ENCODE results near the gene NDUFAF2.
"Not testable (repeated sequence)": the region's sequence is repeated elsewhere in the genome, so short reads cannot be mapped to it uniquely, and the experiment has no call there.

Gene NDUFAF2

GRCh38 chr5:60944904-60945812 is at the start of gene NDUFAF2, which contains the start of gene ERCC8:
TSS of gene NDUFAF2 (plus strand) at chr5:60945205. CDS start at chr5:60945256, 51 bp downstream.
TSS of gene ERCC8 (minus strand) at chr5:60945070. CDS start at chr5:60945008, 62 bp downstream.
- peak; percentile 44 for DNase-seq

- no peak for DNase-seq
Measured at GRCh38 chr5:60896991-60897390, 48.0 kb upstream of the NDUFAF2 start.

- no peak for DNase-seq
Measured at GRCh38 chr5:60903356-60903755, 41.6 kb upstream of the NDUFAF2 start.

- DNase-seq: no peak
Measured at GRCh38 chr5:60916646-60917045, 28.4 kb upstream of the NDUFAF2 start.

GRCh38 chr5:60918466-60918865 is 26.5 kb upstream of the NDUFAF2 start:
- no peak for DNase-seq

- no peak for DNase-seq
Measured at GRCh38 chr5:60927450-60927849, 17.6 kb upstream of the NDUFAF2 start.

- no peak for DNase-seq
Measured at GRCh38 chr5:60929024-60929423, 16.0 kb upstream of the NDUFAF2 start.

GRCh38 chr5:60943624-60944023 is 1.4 kb upstream of the NDUFAF2 start:
- no peak for DNase-seq

GRCh38 chr5:60945813-60946187 is 795 bp downstream of the NDUFAF2 start:
- DNase-seq: no peak

- DNase-seq: no peak
Measured at GRCh38 chr5:60948738-60949137, 3.7 kb downstream of the NDUFAF2 start.

GRCh38 chr5:60955239-60955638 is 10.2 kb downstream of the NDUFAF2 start:
- DNase-seq: no peak

GRCh38 chr5:60958088-60958487 is 13.1 kb downstream of the NDUFAF2 start:
- DNase-seq: no peak

- no peak for DNase-seq
Measured at GRCh38 chr5:60958712-60959111, 13.7 kb downstream of the NDUFAF2 start.

- no peak for DNase-seq
Measured at GRCh38 chr5:60959156-60959555, 14.2 kb downstream of the NDUFAF2 start.

- no peak for DNase-seq
Measured at GRCh38 chr5:60960591-60960990, 15.6 kb downstream of the NDUFAF2 start.

- no peak for DNase-seq
Measured at GRCh38 chr5:60961685-60962084, 16.7 kb downstream of the NDUFAF2 start.

- DNase-seq: no peak
Measured at GRCh38 chr5:60972231-60972630, 27.2 kb downstream of the NDUFAF2 start.

GRCh38 chr5:60977956-60978737 is 33.1 kb downstream of the NDUFAF2 start:
- DNase-seq: no peak

- no peak for DNase-seq
Measured at GRCh38 chr5:60978968-60979367, 34.0 kb downstream of the NDUFAF2 start.

GRCh38 chr5:60980511-60980910 is 35.5 kb downstream of the NDUFAF2 start:
- no peak for DNase-seq

- DNase-seq: not testable (repeated sequence)
Measured at GRCh38 chr5:60982127-60982526, 37.1 kb downstream of the NDUFAF2 start.

GRCh38 chr5:60989790-60990189 is 44.8 kb downstream of the NDUFAF2 start:
- no peak for DNase-seq

- DNase-seq: no peak
Measured at GRCh38 chr5:60992871-60993270, 47.9 kb downstream of the NDUFAF2 start.

GRCh38 chr5:60993425-60993824 is 48.4 kb downstream of the NDUFAF2 start:
- DNase-seq: no peak

Data from NCI-H2107 (cell line).